SK-N-SH (cell line): ENCODE data around the gene DNAJC5. TPM values are rescaled to one million over a fixed set of nuclear protein-coding genes. Genes with fewer than 3 reads are reported as not detected.

Experiments used
- CTCF ChIA-PET: fragments of 300-600, 350-600 bp; formaldehyde crosslinking; extraction: SDS; loops from one replicate; lab custom pipeline; 2021; lab: Yijun Ruan, JAX
- POLR2A ChIA-PET: fragments of 350-600 bp; sonication (Branson Sonifier 250); formaldehyde crosslinking; extraction: SDS; loops from one replicate; lab custom pipeline; 2020; ENCODE audit warnings: antibody characterized with exemption, inconsistent platforms; lab: Yijun Ruan, JAX
- DNase-seq: peaks from one replicate; pipeline ENCODE4 v3.0.0; 2012
- H2AFZ ChIP-seq: fragments of 200-600 bp; sonication (generic); 2 replicates; pipeline ENCODE4 v1.8.1; 2016; ENCODE audit warnings: antibody characterized with exemption, mild to moderate bottlenecking, low read depth
- H3F3A ChIP-seq: fragments of 200-600 bp; sonication (generic); replicated peaks from 2 replicates; pipeline ENCODE3; 2016; ENCODE audit warnings: antibody characterized with exemption, mild to moderate bottlenecking; ENCODE audit not compliant: insufficient read depth
- H3K27ac ChIP-seq, 2 experiments: fragments of 200-500 bp in 1 of 2; fragments of 200-600 bp in 1 of 2; sonication (Bioruptor generic) in 1 of 2; sonication (generic), shearing (Covaris generic) in 1 of 2; 2 replicates each; pipeline versions ENCODE4 v1.5.1 to v1.6.1; 2014 to 2016; ENCODE audit warnings: low read depth in 2 of 2, inconsistent platforms in 1 of 2, low read length in 1 of 2, mild to moderate bottlenecking in 1 of 2, mixed read lengths in 1 of 2
- H3K27me3 ChIP-seq: fragments of 200-600 bp; sonication (generic), shearing (Covaris generic); 2 replicates; pipeline ENCODE4 v1.6.1; 2016; ENCODE audit warnings: mixed run types; ENCODE audit not compliant: insufficient read depth
- H3K36me3 ChIP-seq, 2 experiments: fragments of 200-500 bp in 1 of 2; fragments of 200-600 bp in 1 of 2; sonication (Bioruptor generic) in 1 of 2; sonication (generic) in 1 of 2; replicated peaks in 1 of 2; 2 replicates each; pipeline versions ENCODE3 to v1.5.1; 2014 to 2016; ENCODE audit warnings: low read length in 1 of 2, mild to moderate bottlenecking in 1 of 2; ENCODE audit not compliant: insufficient read depth in 2 of 2, control insufficient read depth in 1 of 2
- H3K4me1 ChIP-seq, 2 experiments: fragments of 200-500 bp in 1 of 2; fragments of 200-600 bp in 1 of 2; sonication (Bioruptor generic) in 1 of 2; sonication (generic), shearing (Covaris generic) in 1 of 2; 2 replicates each; pipeline versions ENCODE4 v1.5.1 to v1.6.1; 2014 to 2016; ENCODE audit warnings: low read depth in 1 of 2, low read length in 1 of 2, mixed run types in 1 of 2; ENCODE audit not compliant: insufficient read depth in 2 of 2, control insufficient read depth in 1 of 2
- H3K4me2 ChIP-seq: fragments of 200-600 bp; sonication (generic), shearing (Covaris generic); 2 replicates; pipeline ENCODE4 v1.6.1; 2017; ENCODE audit warnings: mixed run types
- H3K4me3 ChIP-seq, 2 experiments: fragments of 200-500 bp in 1 of 2; fragments of 200-600 bp in 1 of 2; sonication (Bioruptor generic) in 1 of 2; sonication (generic), shearing (Covaris generic) in 1 of 2; 2 replicates each; pipeline versions ENCODE4 v1.5.1 to v1.8.1; 2014 to 2016; ENCODE audit warnings: low read depth in 2 of 2, inconsistent platforms in 1 of 2, low read length in 1 of 2, mild to moderate bottlenecking in 1 of 2, mixed read lengths in 1 of 2, moderate library complexity in 1 of 2
- H3K79me2 ChIP-seq: fragments of 200-600 bp; sonication (generic); 2 replicates; pipeline ENCODE4 v1.8.1; 2017; ENCODE audit warnings: mild to moderate bottlenecking; ENCODE audit not compliant: insufficient read depth
- H3K9ac ChIP-seq: fragments of 200-600 bp; sonication (generic); 2 replicates; pipeline ENCODE4 v1.6.1; 2017; ENCODE audit warnings: mixed run types
- H3K9me2 ChIP-seq: fragments of 200-600 bp; sonication (generic); 2 replicates; pipeline ENCODE4 v1.6.1; 2017; ENCODE audit warnings: mixed run types
- H3K9me3 ChIP-seq: fragments of 200-600 bp; sonication (generic); 2 replicates; pipeline ENCODE4 v1.6.1; 2017; ENCODE audit warnings: mixed run types, mild to moderate bottlenecking, moderate library complexity
- H4K20me1 ChIP-seq: fragments of 200-600 bp; sonication (generic); 2 replicates; pipeline ENCODE4 v1.6.1; 2017; ENCODE audit warnings: mild to moderate bottlenecking, mixed run types; ENCODE audit not compliant: insufficient read depth
- ELF1 ChIP-seq: IDR thresholded peaks from 2 replicates; pipeline ENCODE4 v1.4.0; 2012
- FOXJ3 ChIP-seq: sonication (generic); formaldehyde crosslinking; IDR thresholded peaks from 2 replicates; pipeline ENCODE4 v1.5.1; 2020; ENCODE audit warnings: mild to moderate bottlenecking, missing genetic modification reagents
- FOXM1 ChIP-seq: IDR thresholded peaks from 2 replicates; pipeline ENCODE4 v1.4.0; 2012; ENCODE audit warnings: low read depth, mild to moderate bottlenecking
- GABPA ChIP-seq: IDR thresholded peaks from 2 replicates; pipeline ENCODE4 v1.4.0; 2012; ENCODE audit warnings: low read depth, mild to moderate bottlenecking
- GATA2 ChIP-seq: sonication (generic); formaldehyde crosslinking; IDR thresholded peaks from 2 replicates; pipeline ENCODE4 v1.5.0; 2020; ENCODE audit warnings: mild to moderate bottlenecking, missing genetic modification reagents
- MEF2A ChIP-seq: IDR thresholded peaks from 2 replicates; pipeline ENCODE4 v1.4.0; 2012; ENCODE audit warnings: low read depth, borderline replicate concordance
- MXI1 ChIP-seq: IDR thresholded peaks from 2 replicates; pipeline ENCODE4 v1.6.1; 2012; ENCODE audit warnings: mild to moderate bottlenecking, low read depth, low read length, improper control_type of control experiment
- NRF1 ChIP-seq: IDR thresholded peaks from 2 replicates; pipeline ENCODE4 v1.6.1; 2012; ENCODE audit warnings: low read depth, mild to moderate bottlenecking, low read length
- POLR2AphosphoS5 ChIP-seq: IDR thresholded peaks from 2 replicates; pipeline ENCODE4 v1.6.1; 2012; ENCODE audit warnings: low read depth, low read length
- RCOR1 ChIP-seq: fragments of 150-350 bp; IDR thresholded peaks from 2 replicates; pipeline ENCODE4 v1.6.1; 2017; ENCODE audit warnings: antibody characterized with exemption, low read length
- RFX5 ChIP-seq: IDR thresholded peaks from 2 replicates; pipeline ENCODE4 v1.6.1; 2012; ENCODE audit warnings: mild to moderate bottlenecking, improper control_type of control experiment, low read length
- RXRA ChIP-seq: IDR thresholded peaks from 2 replicates; pipeline ENCODE4 v1.4.0; 2012; ENCODE audit warnings: low read depth, mild to moderate bottlenecking, borderline replicate concordance
- SMC3 ChIP-seq: IDR thresholded peaks from 2 replicates; pipeline ENCODE4 v1.6.1; 2012; ENCODE audit warnings: low read depth, low read length, improper control_type of control experiment
- TAF1 ChIP-seq: IDR thresholded peaks from 2 replicates; pipeline ENCODE4 v1.6.1; 2012; ENCODE audit warnings: low read depth, mild to moderate bottlenecking, low read length, moderate library complexity, borderline replicate concordance
- TEAD4 ChIP-seq: IDR thresholded peaks from 2 replicates; pipeline ENCODE4 v1.4.0; 2012; ENCODE audit warnings: mild to moderate bottlenecking, borderline replicate concordance; ENCODE audit not compliant: insufficient read depth
- WGBS: methylation state at CpG from one replicate; pipeline ENCODE4 v1.1.6; 2017; ENCODE audit warnings: low lambda C conversion rate; 5-methylcytosine and 5-hydroxymethylcytosine counted together
- polyA plus RNA-seq, 3 experiments: library from polyadenylated mRNA; depleted of rRNA; stranded (reverse); fragments of >200 nt; gene quantifications; 2 replicates each; pipeline ENCODE4 v1.2.3, GENCODE V29; 2012
- TF ChIP-seq, protein P1 (sequence below): IDR thresholded peaks from 2 replicates; pipeline ENCODE4; 2012
- TF ChIP-seq, protein P2 (sequence below): IDR thresholded peaks from 2 replicates; pipeline ENCODE4 v1.6.1; 2012; ENCODE audit warnings: mild to moderate bottlenecking, low read depth, low read length, moderate library complexity
- TF ChIP-seq, protein P3 (sequence below): fragments of 150-350 bp; IDR thresholded peaks from 2 replicates; pipeline ENCODE4 v1.6.1; 2016; ENCODE audit warnings: mild to moderate bottlenecking, low read depth, low read length
- TF ChIP-seq, protein P4 (sequence below): fragments of 200-600 bp; sonication (generic); IDR thresholded peaks from 2 replicates; pipeline ENCODE4 v1.6.1; 2017; ENCODE audit warnings: antibody characterized with exemption, mild to moderate bottlenecking, moderate library complexity

DNAJC5 gene
- polyA plus RNA-seq, 1 of the 3 experiments (the other 2 are of a cell fraction): 24.2 TPM

DNA sequence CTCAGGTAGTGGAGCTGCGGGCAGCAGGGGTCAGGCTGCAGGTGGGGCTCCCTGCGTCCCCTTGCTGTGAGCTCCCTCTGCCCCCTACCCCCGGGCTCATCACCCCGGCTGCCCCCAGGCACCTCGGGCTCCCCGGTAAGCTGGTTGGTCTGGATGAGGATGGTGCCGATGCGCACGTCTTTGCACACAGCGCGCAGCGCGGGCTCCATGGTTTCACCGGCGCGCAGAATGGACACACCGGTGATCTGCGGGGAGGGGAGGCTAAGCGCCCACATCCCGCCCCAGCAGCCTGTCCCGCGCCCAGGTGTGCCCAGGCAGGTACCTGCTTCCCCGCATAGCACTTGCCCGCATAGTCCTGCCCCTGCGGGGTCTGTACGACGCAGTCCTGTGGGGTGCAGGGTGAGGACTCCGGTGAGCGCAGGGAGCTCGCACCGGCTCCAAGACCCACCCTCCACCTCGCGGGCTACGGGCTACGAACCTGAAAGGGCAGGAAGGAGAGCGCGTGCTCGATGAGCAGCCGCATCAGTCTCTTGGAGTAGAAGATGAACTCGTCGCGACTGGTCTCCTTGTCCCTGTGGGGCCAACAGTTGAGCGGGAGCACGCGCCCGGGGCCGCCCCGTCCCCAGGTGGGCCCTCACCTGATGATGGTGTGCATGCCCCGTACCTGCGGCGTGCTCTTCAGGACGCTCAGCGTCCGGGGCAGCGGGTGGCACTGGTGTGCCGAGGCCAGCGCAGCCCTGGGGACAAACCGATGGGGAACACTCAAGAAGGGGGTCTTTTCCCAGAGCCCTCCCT lies 45.7 kb downstream of the DNAJC5 start:
- no peak overlapping the region for H3K27ac ChIP-seq
- no peaks in the 10 kb centered on the region; a peak in 1 of 4 replicates for H3K4me1 ChIP-seq
- H3K9me2 ChIP-seq: no peaks in the 10 kb centered on the region
- H3K9me3 ChIP-seq: no peaks in the 10 kb centered on the region
- ChIA-PET POLR2A (no interaction called here), CTCF (no interaction called here)
- TF ChIP-seq FOXM1 (no peak), POLR2AphosphoS5 (no peak), FOXJ3 (CRISPR knock-in tag) (no peak), ELF1 (no peak), TEAD4 (no peak), TAF1 (no peak), SMC3 (no peak), RXRA (no peak), RFX5 (no peak), GATA2 (CRISPR knock-in tag) (no peak), RCOR1 (no peak), GABPA (no peak), MEF2A (no peak), NRF1 (no peak), MXI1 (no peak)
- TF ChIP-seq, protein P1, sequence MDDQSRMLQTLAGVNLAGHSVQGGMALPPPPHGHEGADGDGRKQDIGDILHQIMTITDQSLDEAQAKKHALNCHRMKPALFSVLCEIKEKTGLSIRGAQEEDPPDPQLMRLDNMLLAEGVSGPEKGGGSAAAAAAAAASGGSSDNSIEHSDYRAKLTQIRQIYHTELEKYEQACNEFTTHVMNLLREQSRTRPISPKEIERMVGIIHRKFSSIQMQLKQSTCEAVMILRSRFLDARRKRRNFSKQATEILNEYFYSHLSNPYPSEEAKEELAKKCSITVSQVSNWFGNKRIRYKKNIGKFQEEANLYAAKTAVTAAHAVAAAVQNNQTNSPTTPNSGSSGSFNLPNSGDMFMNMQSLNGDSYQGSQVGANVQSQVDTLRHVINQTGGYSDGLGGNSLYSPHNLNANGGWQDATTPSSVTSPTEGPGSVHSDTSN: no peak
- TF ChIP-seq, protein P2, sequence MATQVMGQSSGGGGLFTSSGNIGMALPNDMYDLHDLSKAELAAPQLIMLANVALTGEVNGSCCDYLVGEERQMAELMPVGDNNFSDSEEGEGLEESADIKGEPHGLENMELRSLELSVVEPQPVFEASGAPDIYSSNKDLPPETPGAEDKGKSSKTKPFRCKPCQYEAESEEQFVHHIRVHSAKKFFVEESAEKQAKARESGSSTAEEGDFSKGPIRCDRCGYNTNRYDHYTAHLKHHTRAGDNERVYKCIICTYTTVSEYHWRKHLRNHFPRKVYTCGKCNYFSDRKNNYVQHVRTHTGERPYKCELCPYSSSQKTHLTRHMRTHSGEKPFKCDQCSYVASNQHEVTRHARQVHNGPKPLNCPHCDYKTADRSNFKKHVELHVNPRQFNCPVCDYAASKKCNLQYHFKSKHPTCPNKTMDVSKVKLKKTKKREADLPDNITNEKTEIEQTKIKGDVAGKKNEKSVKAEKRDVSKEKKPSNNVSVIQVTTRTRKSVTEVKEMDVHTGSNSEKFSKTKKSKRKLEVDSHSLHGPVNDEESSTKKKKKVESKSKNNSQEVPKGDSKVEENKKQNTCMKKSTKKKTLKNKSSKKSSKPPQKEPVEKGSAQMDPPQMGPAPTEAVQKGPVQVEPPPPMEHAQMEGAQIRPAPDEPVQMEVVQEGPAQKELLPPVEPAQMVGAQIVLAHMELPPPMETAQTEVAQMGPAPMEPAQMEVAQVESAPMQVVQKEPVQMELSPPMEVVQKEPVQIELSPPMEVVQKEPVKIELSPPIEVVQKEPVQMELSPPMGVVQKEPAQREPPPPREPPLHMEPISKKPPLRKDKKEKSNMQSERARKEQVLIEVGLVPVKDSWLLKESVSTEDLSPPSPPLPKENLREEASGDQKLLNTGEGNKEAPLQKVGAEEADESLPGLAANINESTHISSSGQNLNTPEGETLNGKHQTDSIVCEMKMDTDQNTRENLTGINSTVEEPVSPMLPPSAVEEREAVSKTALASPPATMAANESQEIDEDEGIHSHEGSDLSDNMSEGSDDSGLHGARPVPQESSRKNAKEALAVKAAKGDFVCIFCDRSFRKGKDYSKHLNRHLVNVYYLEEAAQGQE: no peak
- TF ChIP-seq, protein P3, sequence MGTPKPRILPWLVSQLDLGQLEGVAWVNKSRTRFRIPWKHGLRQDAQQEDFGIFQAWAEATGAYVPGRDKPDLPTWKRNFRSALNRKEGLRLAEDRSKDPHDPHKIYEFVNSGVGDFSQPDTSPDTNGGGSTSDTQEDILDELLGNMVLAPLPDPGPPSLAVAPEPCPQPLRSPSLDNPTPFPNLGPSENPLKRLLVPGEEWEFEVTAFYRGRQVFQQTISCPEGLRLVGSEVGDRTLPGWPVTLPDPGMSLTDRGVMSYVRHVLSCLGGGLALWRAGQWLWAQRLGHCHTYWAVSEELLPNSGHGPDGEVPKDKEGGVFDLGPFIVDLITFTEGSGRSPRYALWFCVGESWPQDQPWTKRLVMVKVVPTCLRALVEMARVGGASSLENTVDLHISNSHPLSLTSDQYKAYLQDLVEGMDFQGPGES: no peak
- TF ChIP-seq, protein P4, sequence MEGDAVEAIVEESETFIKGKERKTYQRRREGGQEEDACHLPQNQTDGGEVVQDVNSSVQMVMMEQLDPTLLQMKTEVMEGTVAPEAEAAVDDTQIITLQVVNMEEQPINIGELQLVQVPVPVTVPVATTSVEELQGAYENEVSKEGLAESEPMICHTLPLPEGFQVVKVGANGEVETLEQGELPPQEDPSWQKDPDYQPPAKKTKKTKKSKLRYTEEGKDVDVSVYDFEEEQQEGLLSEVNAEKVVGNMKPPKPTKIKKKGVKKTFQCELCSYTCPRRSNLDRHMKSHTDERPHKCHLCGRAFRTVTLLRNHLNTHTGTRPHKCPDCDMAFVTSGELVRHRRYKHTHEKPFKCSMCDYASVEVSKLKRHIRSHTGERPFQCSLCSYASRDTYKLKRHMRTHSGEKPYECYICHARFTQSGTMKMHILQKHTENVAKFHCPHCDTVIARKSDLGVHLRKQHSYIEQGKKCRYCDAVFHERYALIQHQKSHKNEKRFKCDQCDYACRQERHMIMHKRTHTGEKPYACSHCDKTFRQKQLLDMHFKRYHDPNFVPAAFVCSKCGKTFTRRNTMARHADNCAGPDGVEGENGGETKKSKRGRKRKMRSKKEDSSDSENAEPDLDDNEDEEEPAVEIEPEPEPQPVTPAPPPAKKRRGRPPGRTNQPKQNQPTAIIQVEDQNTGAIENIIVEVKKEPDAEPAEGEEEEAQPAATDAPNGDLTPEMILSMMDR: no peak
- no peak for DNase-seq
- H3K9ac ChIP-seq: no peak overlapping the region
- 99% methylated on average over 48 of the region's 58 CpGs for WGBS
- H3K4me2 ChIP-seq: no peak overlapping the region
- H3K4me3 ChIP-seq: no peak overlapping the region
- no peak overlapping the region for H2AFZ ChIP-seq
- H3F3A ChIP-seq: peaks cover 8% of the 10 kb centered on the region
- H3K79me2 ChIP-seq: no peaks in the 10 kb centered on the region; the same call in 1 of the 2 replicates
- no peaks in the 10 kb centered on the region for H3K27me3 ChIP-seq
- peaks cover 0 to 54% of the 10 kb centered on the region in 2 experiments for H3K36me3 ChIP-seq
- peaks cover 39% of the 10 kb centered on the region for H4K20me1 ChIP-seq
